DMS53 (cell line): ENCODE measurements around the gene CHST15.

Source experiments
- DNase-seq: peaks from one replicate; lab custom pipeline; 2025; lab: John Stamatoyannopoulos, UW

The CHST15 gene

GRCh38 chr10:123965973-123966895, 127.2 kb downstream of the CHST15 start:
- no peak for DNase-seq

- DNase-seq, result no peak
These were observed 128.4 kb downstream of the CHST15 start for GRCh38 chr10:123964953-123965352.

GRCh38 chr10:123962756-123963530, 130.5 kb downstream of the CHST15 start:
- DNase-seq, result no peak

- no peak for DNase-seq
These were observed 135.2 kb downstream of the CHST15 start for GRCh38 chr10:123958241-123958640.
